Fibroblast of pulmonary artery (primary cell): ENCODE data around the gene CENPE.

Experiments used
- DNase-seq: peaks from one replicate; pipeline ENCODE4 v3.0.0-alpha.2; 2010; ENCODE audit warnings: low read depth
- H3K4me3 ChIP-seq: replicated peaks from 2 replicates; pipeline ENCODE4 v1.5.1; 2011; ENCODE audit warnings: low read depth, mild to moderate bottlenecking, control low read depth, low read length, moderate library complexity
- TF ChIP-seq, protein P1 (sequence below): IDR thresholded peaks from 2 replicates; pipeline ENCODE4 v1.5.1; 2011; ENCODE audit warnings: mild to moderate bottlenecking, control low read depth, low read length, inconsistent platforms; ENCODE audit errors: missing control alignments

CENPE gene

DNA sequence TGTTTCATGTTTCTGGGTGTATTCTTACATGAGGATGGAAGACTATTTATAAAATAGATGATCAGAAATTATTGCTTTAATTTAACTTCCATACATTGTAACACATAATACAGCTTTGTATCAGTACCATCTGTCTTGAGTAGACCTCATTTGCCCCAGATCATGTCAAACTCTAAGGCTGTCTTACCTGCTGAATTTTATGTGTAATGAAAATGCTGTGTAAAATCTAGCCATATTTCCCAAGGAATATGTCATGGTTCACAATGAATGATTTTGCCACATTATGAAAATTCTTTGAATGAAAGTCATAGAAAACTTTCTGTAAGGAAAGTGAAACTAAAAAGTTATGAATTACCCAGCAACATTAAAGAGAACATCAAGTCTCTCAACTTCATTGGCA, 105.9 kb downstream of the CENPE start:
- TF ChIP-seq, protein P1, sequence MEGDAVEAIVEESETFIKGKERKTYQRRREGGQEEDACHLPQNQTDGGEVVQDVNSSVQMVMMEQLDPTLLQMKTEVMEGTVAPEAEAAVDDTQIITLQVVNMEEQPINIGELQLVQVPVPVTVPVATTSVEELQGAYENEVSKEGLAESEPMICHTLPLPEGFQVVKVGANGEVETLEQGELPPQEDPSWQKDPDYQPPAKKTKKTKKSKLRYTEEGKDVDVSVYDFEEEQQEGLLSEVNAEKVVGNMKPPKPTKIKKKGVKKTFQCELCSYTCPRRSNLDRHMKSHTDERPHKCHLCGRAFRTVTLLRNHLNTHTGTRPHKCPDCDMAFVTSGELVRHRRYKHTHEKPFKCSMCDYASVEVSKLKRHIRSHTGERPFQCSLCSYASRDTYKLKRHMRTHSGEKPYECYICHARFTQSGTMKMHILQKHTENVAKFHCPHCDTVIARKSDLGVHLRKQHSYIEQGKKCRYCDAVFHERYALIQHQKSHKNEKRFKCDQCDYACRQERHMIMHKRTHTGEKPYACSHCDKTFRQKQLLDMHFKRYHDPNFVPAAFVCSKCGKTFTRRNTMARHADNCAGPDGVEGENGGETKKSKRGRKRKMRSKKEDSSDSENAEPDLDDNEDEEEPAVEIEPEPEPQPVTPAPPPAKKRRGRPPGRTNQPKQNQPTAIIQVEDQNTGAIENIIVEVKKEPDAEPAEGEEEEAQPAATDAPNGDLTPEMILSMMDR, result no peak
- no peak overlapping the region for H3K4me3 ChIP-seq
- DNase-seq, result no peak

DNA sequence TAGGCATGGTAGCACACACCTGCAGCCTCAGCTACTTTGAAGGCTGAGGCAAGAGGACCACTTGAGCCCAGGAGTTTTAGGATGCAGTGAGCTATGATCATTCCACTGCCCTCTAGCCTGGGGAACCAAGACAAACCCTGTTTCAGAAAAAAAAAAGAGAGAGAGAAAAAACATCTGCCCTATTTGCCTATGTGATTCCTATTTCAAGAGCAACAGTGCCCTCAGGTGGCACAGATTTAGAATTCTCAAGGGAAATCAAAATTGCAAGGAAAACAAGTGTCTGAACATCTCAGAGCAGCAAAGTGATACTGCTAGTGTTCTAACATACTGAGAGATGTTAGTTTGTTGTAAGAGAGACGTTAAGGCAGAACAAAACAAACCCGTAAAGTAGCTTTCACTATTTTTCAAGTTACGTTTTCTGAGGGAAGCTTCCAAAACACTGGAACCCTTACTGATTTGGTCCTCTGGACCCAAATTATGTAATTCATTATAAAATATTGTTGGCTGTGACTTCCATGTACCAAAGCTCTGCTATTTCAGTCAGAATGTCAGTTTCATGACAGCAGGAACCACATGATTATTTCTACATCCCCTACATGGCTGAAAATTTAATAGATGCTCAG, 106.4 kb downstream of the CENPE start:
- TF ChIP-seq, protein P1, result peak; percentile 60
- no peak overlapping the region for H3K4me3 ChIP-seq
- peak; percentile 85 for DNase-seq

DNA sequence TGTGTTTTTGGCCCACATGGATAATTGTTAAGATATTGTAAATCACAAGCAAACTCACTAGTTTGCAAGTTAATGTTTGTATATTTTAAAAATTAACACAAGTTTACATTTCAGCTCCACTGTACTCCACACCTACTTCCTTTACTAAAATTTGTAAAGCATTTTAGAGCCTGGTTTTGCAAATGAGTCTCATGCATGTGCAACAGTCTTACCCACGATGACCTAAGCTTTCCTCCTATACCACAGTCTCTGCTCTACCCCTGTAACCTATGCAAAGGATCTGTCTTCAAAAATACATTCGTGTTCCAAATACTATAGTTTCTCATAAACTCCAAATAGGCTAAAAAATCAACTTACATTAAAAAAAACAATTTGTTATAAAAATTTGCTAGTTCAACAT, 108.7 kb downstream of the CENPE start:
- no peak for DNase-seq
- H3K4me3 ChIP-seq, result no peak overlapping the region
- TF ChIP-seq, protein P1, result no peak

DNA sequence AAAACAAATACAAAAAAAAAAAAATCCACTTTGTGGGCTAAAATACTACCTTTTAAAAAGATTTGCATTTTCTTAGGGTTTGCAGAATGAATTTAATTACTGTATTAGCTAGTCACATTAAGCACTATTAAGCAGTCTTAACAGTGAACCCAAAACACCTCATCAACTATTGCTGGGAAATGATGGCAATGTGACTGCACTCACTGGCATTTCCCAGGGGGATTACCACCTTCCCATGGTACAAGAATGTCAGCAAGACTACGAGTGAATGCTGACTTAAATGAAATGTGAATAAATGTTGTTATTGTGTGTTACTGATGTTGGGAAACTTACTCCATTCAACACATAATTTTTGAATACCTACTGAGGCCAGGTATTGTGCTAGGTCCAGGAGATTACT, 111.6 kb downstream of the CENPE start:
- DNase-seq, result no peak
- no peak overlapping the region for H3K4me3 ChIP-seq
- TF ChIP-seq, protein P1, result no peak

DNA sequence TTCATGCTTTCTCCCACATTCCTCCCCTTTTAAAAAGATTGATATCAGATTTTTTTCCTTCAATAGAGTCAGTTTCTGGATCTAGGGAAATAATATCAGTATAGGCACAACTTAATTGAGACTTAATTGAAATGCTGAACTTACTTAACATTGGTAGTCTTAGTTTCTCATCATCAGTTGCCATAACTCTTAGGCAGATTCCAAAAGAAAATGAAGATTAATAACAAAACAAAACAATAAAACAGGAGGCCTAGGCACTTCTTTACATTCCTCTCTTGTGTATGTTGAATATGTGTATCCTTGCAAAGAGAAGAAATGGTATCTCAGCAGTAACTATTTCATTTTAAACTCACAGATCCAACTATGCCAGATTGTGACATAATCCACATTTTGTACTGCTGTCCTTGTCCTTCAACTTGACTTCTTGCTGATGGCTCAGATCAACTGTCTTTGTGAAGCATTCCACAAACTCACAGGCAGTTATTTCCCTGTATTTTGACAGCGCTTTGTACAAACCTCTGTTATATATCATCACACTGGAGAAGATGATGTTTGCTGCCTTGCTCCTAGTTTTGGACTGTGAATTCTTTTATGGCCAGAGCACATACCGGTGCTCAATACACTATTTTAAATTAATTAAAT, 112.5 kb downstream of the CENPE start:
- TF ChIP-seq, protein P1, result no peak
- DNase-seq, result no peak
- H3K4me3 ChIP-seq, result no peak overlapping the region

DNA sequence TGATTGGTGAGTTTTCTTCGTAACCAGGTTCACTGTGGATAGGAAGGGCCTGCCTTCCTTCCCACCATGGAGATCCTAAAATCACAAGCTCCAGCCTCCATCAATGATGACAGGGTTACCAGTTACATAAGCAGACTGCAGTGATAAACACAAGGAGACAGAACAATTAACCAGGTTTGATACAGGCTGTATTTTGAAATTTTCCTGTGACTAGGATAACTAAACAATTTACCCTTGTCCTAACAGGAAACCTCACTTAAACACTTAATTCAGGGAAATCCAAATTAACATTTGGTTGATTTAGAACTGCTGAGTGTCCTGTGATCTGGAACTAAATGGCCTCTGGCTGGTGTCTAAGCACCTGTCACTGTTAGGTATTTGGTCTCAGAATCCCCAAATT, 118.5 kb downstream of the CENPE start:
- TF ChIP-seq, protein P1, result no peak

DNA sequence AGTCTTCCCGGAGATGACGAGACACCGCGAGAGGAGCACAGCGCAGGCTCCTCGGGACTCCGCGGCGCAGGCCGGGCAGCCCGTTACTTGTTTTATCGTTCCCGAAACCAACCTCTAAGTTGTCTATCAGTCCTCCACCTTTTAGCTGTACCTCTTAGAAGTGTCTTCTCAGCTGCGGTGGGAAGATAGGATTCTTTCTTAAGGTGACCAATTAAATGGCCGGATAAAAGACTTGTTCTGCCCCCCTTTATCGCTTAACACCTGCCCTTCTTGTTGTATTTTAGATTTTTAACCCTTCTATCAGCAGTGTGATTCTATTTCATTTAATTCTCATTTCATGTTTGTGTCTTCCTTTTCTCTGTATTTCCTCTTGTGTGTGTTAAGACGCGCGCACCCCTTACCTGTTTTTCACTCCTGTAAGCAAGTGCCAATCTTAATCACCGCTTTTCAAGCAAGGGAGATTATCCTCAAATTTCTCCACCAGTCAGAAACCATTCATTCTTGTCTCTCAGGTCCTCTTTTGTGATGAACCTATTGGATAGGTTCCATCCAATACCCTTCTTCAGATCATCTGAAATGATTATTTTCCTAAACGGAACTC, 121.3 kb downstream of the CENPE start, which contains the start of gene SLC9B2:
SLC9B2 (minus strand) TSS at position 15 of the 601 bp plus-strand sequence. CDS start 9,211 bp downstream, outside the sequence.
- no peak for DNase-seq
- TF ChIP-seq, protein P1, result no peak
- H3K4me3 ChIP-seq, result peak within 1 kb of the TSS; percentile 74

More for the DNA sequence above, 118.5 kb downstream of the CENPE start:
- no peak overlapping the region for H3K4me3 ChIP-seq
- DNase-seq, result no peak
